IMR-90 (cell line): ENCODE results near the gene OR10A2. TPM values are rescaled to one million over a fixed set of nuclear protein-coding genes. Genes with fewer than 3 reads are reported as not detected.

ENCODE experiments used
- ATAC-seq: fragments of 200-7000 bp; cut with Tn5 transposase; 2 replicates; pipeline ENCODE4 v1.9.1; 2020; ENCODE audit warnings: low read depth, mild to moderate bottlenecking, moderate library complexity
- BruUV-seq: library from RNA; stranded (reverse); fragments of 400-500 nt; replicated peaks from 2 replicates; lab custom pipeline; 2021; lab: Mats Ljungman, UMichigan
- CTCF ChIA-PET: fragments of 300-600 bp; formaldehyde crosslinking; extraction: SDS; loops from one replicate; lab custom pipeline; 2021; ENCODE audit warnings: antibody characterized with exemption; lab: Yijun Ruan, JAX
- POLR2A ChIA-PET: fragments of 300-600 bp; sonication (Branson Sonifier 250); formaldehyde crosslinking; loops from one replicate; lab custom pipeline; 2022; ENCODE audit warnings: antibody characterized with exemption; ENCODE audit not compliant: unreplicated experiment; lab: Charles Lee
- DNase-seq: peaks from one replicate; pipeline ENCODE4 v3.0.0; 2013
- H2AFZ ChIP-seq: replicated peaks from 2 replicates; pipeline ENCODE3; 2013; ENCODE audit warnings: low read length, mild to moderate bottlenecking; ENCODE audit not compliant: poor library complexity
- H2AK5ac ChIP-seq: 2 replicates; pipeline ENCODE4 v1.6.1; 2013; ENCODE audit warnings: low read depth, low read length, inconsistent platforms
- H2AK9ac ChIP-seq: replicated peaks from 2 replicates; pipeline ENCODE3; 2013; ENCODE audit warnings: mild to moderate bottlenecking, low read depth, low read length, moderate library complexity; ENCODE audit not compliant: poor library complexity
- H2BK120ac ChIP-seq: 2 replicates; pipeline ENCODE4 v1.6.1; 2013; ENCODE audit warnings: low read depth, low read length, inconsistent platforms
- H2BK15ac ChIP-seq: 3 replicates; pipeline ENCODE4 v1.6.1; 2013; ENCODE audit warnings: low read depth, low read length, inconsistent platforms
- H2BK20ac ChIP-seq: 2 replicates; pipeline ENCODE4 v1.6.1; 2013; ENCODE audit warnings: low read depth, mild to moderate bottlenecking, inconsistent platforms, low read length, moderate library complexity
- H2BK5ac ChIP-seq: 2 replicates; pipeline ENCODE4 v1.6.1; 2013; ENCODE audit warnings: mild to moderate bottlenecking, low read depth, low read length, inconsistent platforms; ENCODE audit not compliant: poor library complexity, severe bottlenecking
- H3K14ac ChIP-seq: replicated peaks from 2 replicates; pipeline ENCODE4 v1.6.1; 2013; ENCODE audit warnings: low read depth, low read length, inconsistent platforms
- H3K18ac ChIP-seq: 2 replicates; pipeline ENCODE4 v1.6.1; 2013; ENCODE audit warnings: low read depth, low read length, control low read depth
- H3K23ac ChIP-seq: 2 replicates; pipeline ENCODE4 v1.6.1; 2013; ENCODE audit warnings: low read depth, low read length, inconsistent platforms
- H3K27ac ChIP-seq: 2 replicates; pipeline ENCODE4 v1.5.1; 2013; ENCODE audit warnings: mild to moderate bottlenecking, control low read depth, low read length; ENCODE audit not compliant: insufficient read depth
- H3K27me3 ChIP-seq: 2 replicates; pipeline ENCODE4 v1.6.1; 2013; ENCODE audit warnings: low read length; ENCODE audit not compliant: control insufficient read depth, insufficient read depth
- H3K36me3 ChIP-seq: 2 replicates; pipeline ENCODE4 v1.6.1; 2013; ENCODE audit warnings: low read length, mixed read lengths; ENCODE audit not compliant: control insufficient read depth, insufficient read depth
- H3K4ac ChIP-seq: 2 replicates; pipeline ENCODE4 v1.6.1; 2013; ENCODE audit warnings: low read depth, low read length, inconsistent platforms
- H3K4me1 ChIP-seq: 2 replicates; pipeline ENCODE4 v1.6.1; 2013; ENCODE audit warnings: low read length, mixed read lengths; ENCODE audit not compliant: control insufficient read depth, insufficient read depth
- H3K4me2 ChIP-seq: 2 replicates; pipeline ENCODE4 v1.6.1; 2013; ENCODE audit warnings: low read depth, mild to moderate bottlenecking, control low read depth, low read length, moderate library complexity
- H3K4me3 ChIP-seq: 2 replicates; pipeline ENCODE4 v1.5.1; 2013; ENCODE audit warnings: low read depth, mild to moderate bottlenecking, control low read depth, low read length, moderate library complexity; ENCODE audit not compliant: insufficient read depth
- H3K56ac ChIP-seq: 2 replicates; pipeline ENCODE4 v1.6.1; 2013; ENCODE audit warnings: low read length, inconsistent platforms; ENCODE audit not compliant: insufficient read depth; ENCODE audit errors: extremely low read depth
- H3K79me1 ChIP-seq, 2 experiments: 2 replicates each; pipeline ENCODE4 v1.6.1; 2013; ENCODE audit warnings: low read length in 2 of 2, inconsistent platforms in 1 of 2, low read depth in 1 of 2
- H3K9ac ChIP-seq: 2 replicates; pipeline ENCODE4 v1.6.1; 2013; ENCODE audit warnings: low read depth, low read length, control low read depth
- H3K9me1 ChIP-seq: 2 replicates; pipeline ENCODE4 v1.6.1; 2013; ENCODE audit warnings: low read length, inconsistent platforms; ENCODE audit not compliant: insufficient read depth
- H3K9me3 ChIP-seq: 2 replicates; pipeline ENCODE4 v1.6.1; 2013; ENCODE audit warnings: low read length; ENCODE audit not compliant: control insufficient read depth, insufficient read depth
- H4K20me1 ChIP-seq: 2 replicates; pipeline ENCODE4 v1.6.1; 2013; ENCODE audit warnings: low read length, inconsistent platforms; ENCODE audit not compliant: insufficient read depth
- H4K5ac ChIP-seq: 2 replicates; pipeline ENCODE4 v1.6.1; 2013; ENCODE audit warnings: mild to moderate bottlenecking, low read depth, low read length, control low read depth
- H4K8ac ChIP-seq, 2 experiments: 2 replicates each; pipeline ENCODE4 v1.6.1; 2013; ENCODE audit warnings: low read depth in 2 of 2, low read length in 2 of 2, control low read depth in 1 of 2, inconsistent platforms in 1 of 2
- H4K91ac ChIP-seq: 2 replicates; pipeline ENCODE4 v1.6.1; 2013; ENCODE audit warnings: low read depth, low read length, inconsistent platforms; ENCODE audit not compliant: insufficient read depth
- BHLHE40 ChIP-seq: fragments of 150-350 bp; IDR thresholded peaks from 2 replicates; pipeline ENCODE4 v1.6.1; 2016; ENCODE audit warnings: mild to moderate bottlenecking, low read depth, low read length
- CEBPB ChIP-seq: IDR thresholded peaks from 2 replicates; pipeline ENCODE4 v1.6.1; 2012; ENCODE audit warnings: low read depth, low read length, improper control_type of control experiment
- CHD1 ChIP-seq: IDR thresholded peaks from 2 replicates; pipeline ENCODE4 v1.6.1; 2012; ENCODE audit warnings: low read depth, low read length, improper control_type of control experiment
- FOS ChIP-seq: fragments of 150-350 bp; IDR thresholded peaks from 2 replicates; pipeline ENCODE4 v1.6.1; 2016; ENCODE audit warnings: low read depth, low read length
- MAFK ChIP-seq: IDR thresholded peaks from 2 replicates; pipeline ENCODE4 v1.6.1; 2012; ENCODE audit warnings: low read depth, low read length, improper control_type of control experiment
- MAZ ChIP-seq: IDR thresholded peaks from 2 replicates; pipeline ENCODE4 v1.6.1; 2012; ENCODE audit warnings: low read depth, mild to moderate bottlenecking, low read length, improper control_type of control experiment, moderate library complexity, borderline replicate concordance
- MXI1 ChIP-seq: IDR thresholded peaks from 2 replicates; pipeline ENCODE4 v1.6.1; 2012; ENCODE audit warnings: low read depth, mild to moderate bottlenecking, low read length, moderate library complexity, borderline replicate concordance
- NFE2L2 ChIP-seq: fragments of 150-350 bp; IDR thresholded peaks from 2 replicates; pipeline ENCODE4 v1.6.1; 2016; ENCODE audit warnings: low read depth, mild to moderate bottlenecking, low read length
- POLR2A ChIP-seq: IDR thresholded peaks from 2 replicates; pipeline ENCODE4 v1.6.1; 2012; ENCODE audit warnings: mild to moderate bottlenecking, low read depth, low read length
- RAD21 ChIP-seq: IDR thresholded peaks from 2 replicates; pipeline ENCODE4 v1.6.1; 2012; ENCODE audit warnings: low read length, improper control_type of control experiment
- RCOR1 ChIP-seq: IDR thresholded peaks from 2 replicates; pipeline ENCODE4 v1.6.1; 2012; ENCODE audit warnings: mild to moderate bottlenecking, low read length, improper control_type of control experiment; ENCODE audit not compliant: insufficient replicate concordance
- RFX5 ChIP-seq: IDR thresholded peaks from 2 replicates; pipeline ENCODE4 v1.8.0; 2012; ENCODE audit warnings: low read depth, mild to moderate bottlenecking, low read length, moderate library complexity
- SMC3 ChIP-seq: fragments of 150-350 bp; IDR thresholded peaks from 2 replicates; pipeline ENCODE4 v1.6.1; 2016; ENCODE audit warnings: low read depth, mild to moderate bottlenecking, antibody characterized with exemption, low read length, moderate library complexity
- WGBS, 2 experiments: methylation state at CpG; one replicate each; pipeline versions ENCODE4 v1.1.5 to v1.1.7; 2013; ENCODE audit warnings: missing lambda C conversion rate in 2 of 2; ENCODE audit not compliant: insufficient read length in 1 of 2; ENCODE audit errors: extremely low coverage in 2 of 2; 5-methylcytosine and 5-hydroxymethylcytosine counted together
- dilution Hi-C: fragments of 300-500 bp; cut with HindIII; formaldehyde crosslinking; loops from one replicate; pipeline ENCODE4 v1.14.3; 2018; ENCODE audit warnings: low sequenced_read_pairs; ENCODE audit not compliant: unreplicated experiment
- in situ Hi-C: fragments of 300-500 bp; cut with MboI; formaldehyde crosslinking; loops from 3 replicates; pipeline ENCODE4 v1.14.3; 2019; ENCODE audit warnings: low sequenced_read_pairs, inconsistent platforms, mixed read lengths
- intact Hi-C: fragments of 100-400 bp; cut with micrococcal nuclease; formaldehyde crosslinking; loops from 2 replicates; pipeline ENCODE4 v1.10.0; 2022
- polyA plus RNA-seq, 3 experiments: library from polyadenylated mRNA; depleted of rRNA; stranded (reverse); fragments of >200 nt; gene quantifications; 2 replicates each; pipeline ENCODE4 v1.2.3, GENCODE V29; 2012; ENCODE audit warnings: low replicate concordance in 1 of 3
- total RNA-seq: library from RNA; depleted of rRNA; stranded (reverse); fragments of >200 nt; gene quantifications from 2 replicates; pipeline ENCODE4 v1.2.3, GENCODE V29; 2012
- TF ChIP-seq, protein P1 (sequence below): fragments of 150-350 bp; IDR thresholded peaks from 2 replicates; pipeline ENCODE4 v1.6.1; 2017; ENCODE audit warnings: mild to moderate bottlenecking, antibody characterized with exemption, low read length, low read depth
- TF ChIP-seq, protein P2 (sequence below): fragments of 150-350 bp; IDR thresholded peaks from 2 replicates; pipeline ENCODE4 v1.6.1; 2016; ENCODE audit warnings: low read depth, mild to moderate bottlenecking, low read length, moderate library complexity, borderline replicate concordance
- TF ChIP-seq, protein P3 (sequence below): conservative IDR thresholded peaks from 2 replicates; pipeline ENCODE4 v1.5.1; 2012; ENCODE audit warnings: mild to moderate bottlenecking, low read depth, low read length, improper control_type of control experiment

The OR10A2 gene
- total and polyA plus RNA-seq, 2 of the 4 experiments (the other 2 are of a cell fraction) = not detected

DNA sequence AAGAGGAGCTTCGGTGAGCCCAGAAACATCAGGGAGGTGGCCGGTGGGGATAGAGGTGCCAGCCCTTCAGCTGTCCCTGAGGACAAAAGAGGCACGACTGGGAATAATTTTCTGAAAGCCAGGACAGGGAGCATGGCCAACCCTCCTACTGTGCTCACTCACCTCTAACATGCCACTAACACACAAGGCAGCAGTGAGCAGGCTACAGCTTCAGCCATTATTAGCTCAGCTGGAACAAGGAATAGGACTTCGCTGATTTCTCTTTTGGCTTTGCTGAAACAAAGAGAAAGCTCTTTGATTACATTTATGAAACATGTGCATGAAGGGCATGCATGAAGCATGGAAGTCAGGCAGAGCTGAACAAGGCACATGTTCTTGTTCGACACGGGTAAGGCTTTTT, 29.5 kb upstream of the OR10A2 start:
- Histone ChIP-seq H4K91ac (no peak overlapping the region), H2AFZ (no peak overlapping the region), H3K14ac (no peak overlapping the region), H3K9me3 (no peaks in the 10 kb centered on the region), H4K8ac (no peak overlapping the region), H3K23ac (no peak overlapping the region), H3K27ac (no peak overlapping the region), H3K79me1 (no peaks in the 10 kb centered on the region), H2AK9ac (no peak overlapping the region), H3K4me2 (no peak overlapping the region), H3K36me3 (no peaks in the 10 kb centered on the region), H3K4ac (no peak overlapping the region), H4K20me1 (no peaks in the 10 kb centered on the region), H2BK120ac (no peak overlapping the region), H2BK15ac (no peak overlapping the region), H3K9me1 (no peaks in the 10 kb centered on the region), H3K56ac (no peak overlapping the region), H3K4me3 (no peak overlapping the region), H2BK20ac (no peak overlapping the region), H3K4me1 (no peaks in the 10 kb centered on the region), H3K27me3 (no peaks in the 10 kb centered on the region), H4K5ac (no peak overlapping the region), H3K9ac (no peak overlapping the region), H2AK5ac (no peak overlapping the region), H3K18ac (no peak overlapping the region), H2BK5ac (no peak overlapping the region)
- 20% methylated on average over 1 of the region's 6 CpGs; no CpG with 5 or more reads in 1 of the 2 experiments for WGBS, 2 experiments
- ATAC-seq = no peak
- DNase-seq = no peak
- in situ Hi-C loops = no loop called here
- ChIA-PET CTCF (no interaction called here), POLR2A (no interaction called here)
- BruUV-seq = no TSS peak
- no peak for TF ChIP-seq FOS
- TF ChIP-seq, protein P1, sequence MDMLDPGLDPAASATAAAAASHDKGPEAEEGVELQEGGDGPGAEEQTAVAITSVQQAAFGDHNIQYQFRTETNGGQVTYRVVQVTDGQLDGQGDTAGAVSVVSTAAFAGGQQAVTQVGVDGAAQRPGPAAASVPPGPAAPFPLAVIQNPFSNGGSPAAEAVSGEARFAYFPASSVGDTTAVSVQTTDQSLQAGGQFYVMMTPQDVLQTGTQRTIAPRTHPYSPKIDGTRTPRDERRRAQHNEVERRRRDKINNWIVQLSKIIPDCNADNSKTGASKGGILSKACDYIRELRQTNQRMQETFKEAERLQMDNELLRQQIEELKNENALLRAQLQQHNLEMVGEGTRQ = no peak
- no peak for TF ChIP-seq MAZ
- no peak for TF ChIP-seq POLR2A
- no peak for TF ChIP-seq CEBPB
- TF ChIP-seq RCOR1 = no peak
- no peak for TF ChIP-seq MXI1
- no peak for TF ChIP-seq SMC3
- TF ChIP-seq, protein P2, sequence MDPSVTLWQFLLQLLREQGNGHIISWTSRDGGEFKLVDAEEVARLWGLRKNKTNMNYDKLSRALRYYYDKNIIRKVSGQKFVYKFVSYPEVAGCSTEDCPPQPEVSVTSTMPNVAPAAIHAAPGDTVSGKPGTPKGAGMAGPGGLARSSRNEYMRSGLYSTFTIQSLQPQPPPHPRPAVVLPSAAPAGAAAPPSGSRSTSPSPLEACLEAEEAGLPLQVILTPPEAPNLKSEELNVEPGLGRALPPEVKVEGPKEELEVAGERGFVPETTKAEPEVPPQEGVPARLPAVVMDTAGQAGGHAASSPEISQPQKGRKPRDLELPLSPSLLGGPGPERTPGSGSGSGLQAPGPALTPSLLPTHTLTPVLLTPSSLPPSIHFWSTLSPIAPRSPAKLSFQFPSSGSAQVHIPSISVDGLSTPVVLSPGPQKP = no peak
- no peak for TF ChIP-seq BHLHE40
- no peak for TF ChIP-seq MAFK
- TF ChIP-seq, protein P3, sequence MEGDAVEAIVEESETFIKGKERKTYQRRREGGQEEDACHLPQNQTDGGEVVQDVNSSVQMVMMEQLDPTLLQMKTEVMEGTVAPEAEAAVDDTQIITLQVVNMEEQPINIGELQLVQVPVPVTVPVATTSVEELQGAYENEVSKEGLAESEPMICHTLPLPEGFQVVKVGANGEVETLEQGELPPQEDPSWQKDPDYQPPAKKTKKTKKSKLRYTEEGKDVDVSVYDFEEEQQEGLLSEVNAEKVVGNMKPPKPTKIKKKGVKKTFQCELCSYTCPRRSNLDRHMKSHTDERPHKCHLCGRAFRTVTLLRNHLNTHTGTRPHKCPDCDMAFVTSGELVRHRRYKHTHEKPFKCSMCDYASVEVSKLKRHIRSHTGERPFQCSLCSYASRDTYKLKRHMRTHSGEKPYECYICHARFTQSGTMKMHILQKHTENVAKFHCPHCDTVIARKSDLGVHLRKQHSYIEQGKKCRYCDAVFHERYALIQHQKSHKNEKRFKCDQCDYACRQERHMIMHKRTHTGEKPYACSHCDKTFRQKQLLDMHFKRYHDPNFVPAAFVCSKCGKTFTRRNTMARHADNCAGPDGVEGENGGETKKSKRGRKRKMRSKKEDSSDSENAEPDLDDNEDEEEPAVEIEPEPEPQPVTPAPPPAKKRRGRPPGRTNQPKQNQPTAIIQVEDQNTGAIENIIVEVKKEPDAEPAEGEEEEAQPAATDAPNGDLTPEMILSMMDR = no peak
- no peak for TF ChIP-seq NFE2L2
- no peak for TF ChIP-seq RAD21
- no peak for TF ChIP-seq CHD1
- TF ChIP-seq RFX5 = no peak
- intact Hi-C loops = no loop called here
- dilution Hi-C loops = no loop called here
